Activated CD8-positive, alpha-beta memory T cell treated with anti-CD3 and anti-CD28 coated beads, Interleukin-2, amount 50 U/mL, for 24 hours (primary cell): ENCODE results near the gene PPP6R2.
"Not testable (repeated sequence)": the region's sequence is repeated elsewhere in the genome, so short reads cannot be mapped to it uniquely, and the experiment has no call there.

ENCODE experiments used
- DNase-seq: peaks from one replicate; pipeline ENCODE4 v3.0.0-alpha.2; 2020; ENCODE audit errors: extremely low read depth

The PPP6R2 gene

DNA sequence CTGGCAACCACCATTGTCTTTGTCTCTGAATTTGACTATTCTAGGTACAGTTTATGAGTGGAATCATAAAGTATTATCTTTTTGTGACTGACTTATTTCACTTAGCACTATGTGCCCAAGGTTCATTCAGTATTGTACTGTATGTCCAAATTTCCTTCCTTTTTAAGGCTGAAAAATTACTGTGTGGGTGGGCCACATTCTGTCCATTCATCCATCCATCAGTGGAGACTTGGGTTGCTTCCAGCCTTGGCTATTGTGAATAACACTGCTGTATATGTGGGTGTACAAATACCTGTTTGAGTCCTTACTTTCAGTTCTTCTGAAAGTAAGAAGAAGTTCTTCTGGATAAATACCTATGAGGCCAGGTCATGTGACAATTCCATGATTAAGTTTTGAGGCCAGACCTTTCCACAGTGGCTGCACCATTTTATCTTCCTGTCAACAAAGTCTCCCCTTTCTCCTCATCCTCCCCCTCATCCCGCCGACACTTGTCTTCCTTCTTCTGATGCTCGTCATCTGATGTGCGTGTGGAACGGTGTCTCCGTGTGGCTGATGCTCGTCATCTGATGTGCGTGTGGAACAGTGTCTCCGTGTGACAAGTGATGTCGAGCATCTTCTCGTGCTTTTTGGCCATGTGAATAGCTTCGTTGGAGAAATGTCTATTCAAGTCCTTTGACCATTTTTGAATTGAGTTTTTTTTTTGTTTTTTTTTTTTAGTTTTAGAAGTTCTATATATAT is 82.2 kb downstream of the PPP6R2 start:
- no peak for DNase-seq

- no peak for DNase-seq
These were observed 89.2 kb downstream of the PPP6R2 start for GRCh38 chr22:50432131-50432876.

DNA sequence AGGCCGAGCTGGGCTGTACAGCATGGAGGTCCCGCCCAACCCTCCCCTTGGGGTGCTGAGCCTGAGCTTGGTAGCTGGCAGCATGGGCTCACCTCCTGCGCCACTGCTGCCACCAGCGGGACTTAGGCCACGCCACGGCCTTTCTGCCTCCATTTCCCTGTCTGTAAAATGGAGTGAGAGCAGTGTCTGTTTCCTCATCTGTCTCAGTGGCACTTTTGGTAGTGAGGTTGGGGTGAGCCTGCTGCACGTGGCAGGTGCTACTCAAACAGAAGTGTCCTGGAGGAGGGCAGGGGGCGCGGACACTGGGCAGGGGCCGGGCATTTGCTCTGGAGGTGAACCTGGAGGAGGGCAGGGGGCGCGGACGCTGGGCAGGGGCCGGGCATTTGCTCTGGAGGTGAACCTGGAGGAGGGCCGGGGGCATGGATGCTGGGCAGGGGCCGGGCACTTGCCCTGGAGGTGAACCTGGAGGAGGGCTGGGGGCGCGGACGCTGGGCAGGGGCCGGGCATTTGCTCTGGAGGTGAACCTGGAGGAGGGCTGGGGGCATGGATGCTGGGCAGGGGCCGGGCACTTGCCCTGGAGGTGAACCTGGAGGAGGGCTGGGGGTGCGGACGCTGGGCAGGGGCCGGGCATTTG is 89.9 kb downstream of the PPP6R2 start:
- DNase-seq = not testable (repeated sequence)

DNA sequence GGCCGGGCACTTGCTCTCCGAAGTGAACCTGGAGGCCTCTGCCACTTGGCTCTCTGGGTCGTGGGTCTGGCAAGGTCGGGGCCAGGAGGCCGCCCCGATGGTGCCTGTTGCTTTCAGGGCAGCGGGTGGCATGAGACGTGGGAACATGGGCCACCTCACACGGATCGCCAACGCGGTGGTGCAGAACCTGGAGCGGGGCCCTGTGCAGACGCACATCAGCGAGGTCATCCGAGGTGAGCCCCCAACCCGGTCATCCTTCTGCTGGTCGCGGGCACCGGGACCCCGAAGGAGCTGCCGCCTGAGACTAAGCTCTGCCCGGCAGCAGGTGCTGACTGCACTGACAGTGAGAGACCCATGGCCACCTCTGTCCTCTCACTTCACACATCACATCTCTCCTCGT is 91.7 kb downstream of the PPP6R2 start:
- DNase-seq = no peak

GRCh38 chr22:50435291-50436014 is 92.3 kb downstream of the PPP6R2 start:
- DNase-seq = no peak

DNA sequence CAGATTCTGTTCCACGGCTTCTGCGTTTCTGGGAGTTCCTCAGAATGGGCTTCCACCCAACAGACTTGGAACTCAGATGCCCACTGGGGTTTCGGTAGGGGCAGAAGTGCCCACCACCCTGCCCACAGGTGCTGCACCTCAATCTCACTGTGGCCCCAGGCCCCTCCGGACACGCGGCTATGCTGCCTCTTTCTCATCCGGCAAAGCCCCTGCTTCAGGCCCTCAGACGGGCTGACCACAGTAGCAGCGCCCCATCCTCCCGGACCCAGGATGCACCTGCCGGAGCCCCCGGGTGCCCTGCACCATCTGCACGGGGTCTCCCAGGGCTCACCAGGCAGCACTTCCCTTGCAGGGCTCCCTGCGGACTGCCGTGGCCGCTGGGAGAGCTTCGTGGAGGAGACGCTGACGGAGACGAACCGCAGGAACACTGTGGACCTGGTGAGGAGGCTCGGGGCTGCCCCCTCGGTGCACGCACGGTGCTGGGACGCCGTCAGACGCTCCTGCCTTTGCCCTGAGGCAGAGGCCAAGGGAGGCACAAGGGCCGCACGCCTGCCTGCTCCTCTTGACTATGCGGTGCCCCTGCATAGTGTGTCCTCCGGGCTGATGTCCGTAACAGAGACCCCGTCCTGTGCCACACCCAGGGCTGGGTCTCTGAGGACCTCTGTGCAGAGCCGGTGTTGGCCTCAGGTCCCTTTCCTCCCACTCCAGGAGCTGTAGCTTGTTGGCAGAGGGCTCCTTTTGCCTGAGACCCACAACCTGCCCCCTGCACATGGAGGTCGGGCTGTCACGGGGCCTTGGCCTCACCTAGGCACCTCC is 93.1 kb downstream of the PPP6R2 start:
- no peak for DNase-seq

DNA sequence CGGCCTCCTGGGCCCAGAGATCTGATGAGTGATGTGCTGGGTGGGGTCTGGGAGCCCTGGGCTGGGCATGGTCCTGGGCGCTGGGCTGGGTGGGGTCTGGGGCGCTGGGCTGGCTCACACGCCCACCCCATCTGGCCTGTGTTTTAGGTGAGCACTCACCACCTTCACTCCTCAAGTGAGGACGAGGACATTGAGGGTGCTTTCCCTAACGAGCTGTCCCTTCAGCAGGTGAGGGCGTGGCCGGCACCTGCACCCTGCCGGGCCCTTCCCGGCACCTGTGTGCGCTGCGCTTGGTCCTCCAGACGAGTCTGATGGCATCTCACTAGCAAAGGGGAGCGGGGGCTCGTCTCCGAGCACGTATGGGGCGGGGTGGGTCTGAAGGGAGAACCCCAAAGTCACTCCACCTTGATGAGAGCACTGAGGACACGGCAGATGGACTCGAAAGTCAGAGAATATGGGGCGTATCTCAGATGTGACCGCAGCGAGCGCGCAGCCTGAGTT is 93.8 kb downstream of the PPP6R2 start:
- DNase-seq = no peak

GRCh38 chr22:50437511-50438304 is 94.6 kb downstream of the PPP6R2 start:
- no peak for DNase-seq

DNA sequence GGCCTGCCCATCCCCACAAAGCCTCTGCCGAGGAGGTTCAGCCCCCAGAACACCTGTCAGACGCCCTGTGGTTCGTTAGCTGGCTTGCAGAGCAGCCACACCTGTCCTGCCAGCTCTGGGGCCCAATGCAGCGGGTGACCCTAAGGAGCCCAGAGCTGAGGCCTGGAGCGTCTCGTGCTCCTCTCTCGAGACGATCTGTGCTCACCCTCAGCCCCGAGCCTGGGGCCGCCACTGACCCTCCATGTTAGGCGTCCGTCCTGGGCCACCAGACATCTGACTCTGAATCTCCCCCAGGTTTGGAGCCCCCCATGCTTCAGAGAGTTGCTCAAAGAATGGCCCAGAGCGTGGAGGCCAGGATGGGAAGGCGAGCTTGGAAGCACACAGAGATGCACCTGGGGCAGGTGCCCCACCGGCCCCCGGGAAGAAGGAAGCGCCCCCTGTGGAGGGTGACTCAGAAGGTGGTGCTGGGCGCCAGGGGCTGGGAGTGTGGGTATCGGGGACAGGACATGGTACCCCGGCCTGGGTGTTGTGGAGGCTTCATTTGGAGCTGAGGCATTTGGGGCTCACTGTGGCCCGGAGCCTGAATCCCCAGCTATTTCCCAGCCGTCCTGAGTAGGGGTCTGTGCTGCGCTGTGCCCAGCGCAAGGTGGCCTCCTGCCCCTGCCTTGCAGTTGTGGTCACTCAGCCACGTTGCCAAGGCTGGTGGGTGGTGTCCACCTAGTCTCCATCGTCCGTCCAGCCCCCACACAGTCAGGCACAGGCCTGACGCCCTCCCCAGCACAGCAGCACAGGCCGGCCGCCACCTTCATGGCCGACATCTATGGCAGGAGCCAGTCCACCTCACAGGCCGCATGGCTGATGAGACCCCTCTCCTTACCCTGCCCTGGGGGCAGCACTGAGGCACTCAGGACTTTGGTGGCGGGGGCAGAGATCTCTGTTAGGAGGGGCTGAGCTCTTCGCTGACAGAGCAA is 95.5 kb downstream of the PPP6R2 start:
- DNase-seq = no peak

DNA sequence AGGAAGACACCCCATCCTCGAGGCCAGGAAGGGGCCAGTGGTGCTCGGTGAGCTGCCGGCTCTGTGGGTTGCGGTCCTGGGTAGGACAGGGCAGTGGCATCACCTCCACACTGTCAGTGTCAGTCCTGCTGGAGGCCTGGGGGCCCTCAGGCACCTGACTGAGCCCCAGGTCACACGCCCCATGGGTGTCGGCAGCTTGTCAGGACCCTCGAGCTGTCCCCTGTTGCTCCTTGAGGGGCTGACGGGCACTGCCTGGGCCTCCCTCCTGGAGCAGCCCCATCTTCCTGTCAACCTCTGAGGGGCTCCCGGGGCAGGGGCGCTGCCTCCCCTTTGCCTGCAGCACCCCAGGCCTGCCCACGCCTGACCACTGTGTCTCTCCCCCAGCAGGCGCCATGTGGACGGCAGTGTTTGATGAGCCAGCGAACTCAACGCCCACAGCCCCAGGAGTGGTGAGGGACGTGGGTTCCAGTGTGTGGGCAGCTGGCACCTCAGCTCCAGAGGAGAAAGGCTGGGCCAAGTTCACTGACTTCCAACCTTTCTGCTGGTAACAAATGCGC is 96.3 kb downstream of the PPP6R2 start:
- no peak for DNase-seq

DNA sequence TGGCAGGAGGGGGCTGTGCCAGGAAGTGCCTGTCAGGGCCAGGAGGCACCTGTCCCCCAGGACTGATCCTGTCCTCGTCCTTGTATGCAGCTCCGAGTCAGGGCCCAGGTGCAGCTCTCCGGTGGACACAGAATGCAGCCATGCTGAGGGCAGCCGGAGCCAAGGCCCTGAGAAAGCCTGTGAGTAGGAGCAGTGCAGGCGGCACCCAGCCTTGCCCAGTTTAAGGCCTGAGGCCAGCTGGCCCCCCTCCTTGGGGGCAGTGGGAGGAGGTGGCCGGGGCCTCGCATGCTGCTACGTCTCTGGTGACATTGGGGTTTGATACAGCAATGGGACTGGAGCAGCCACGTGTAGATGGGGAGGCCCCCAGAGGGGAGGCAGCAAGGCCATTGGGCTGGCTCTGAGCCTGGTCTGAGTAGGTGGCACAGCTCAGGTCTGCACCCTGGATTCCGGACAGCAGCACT is 96.8 kb downstream of the PPP6R2 start:
- DNase-seq = no peak

GRCh38 chr22:50440544-50441249 is 97.6 kb downstream of the PPP6R2 start:
- DNase-seq = no peak

DNA sequence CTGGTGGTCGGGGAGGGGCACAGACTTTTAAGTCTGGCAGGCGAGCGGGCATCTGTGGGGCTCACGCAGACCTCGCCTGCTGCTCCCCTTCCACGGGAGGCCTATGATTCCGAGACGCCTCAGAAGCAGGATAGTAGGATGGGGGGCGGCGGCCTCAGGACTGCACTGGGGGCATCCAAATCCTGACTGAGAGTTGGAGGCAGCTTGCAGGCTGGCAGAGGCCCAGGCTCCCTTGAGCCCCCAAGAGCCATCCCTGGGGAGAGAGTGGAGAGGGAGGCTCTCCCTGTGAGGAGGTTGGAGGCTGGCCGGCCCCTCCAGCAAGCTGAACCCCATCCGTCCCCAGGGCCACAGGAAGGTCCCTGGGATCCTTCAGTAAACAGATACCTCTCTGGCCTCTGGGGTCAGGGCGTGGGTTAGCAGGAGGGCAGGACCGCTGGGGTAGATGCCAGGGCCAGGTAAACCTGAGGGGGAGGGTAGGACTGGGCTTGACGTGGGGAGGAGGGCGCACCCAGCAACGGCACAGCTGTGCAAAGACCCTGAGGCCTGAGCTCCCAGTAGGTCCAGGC is 98.4 kb downstream of the PPP6R2 start:
- DNase-seq = no peak

- DNase-seq = no peak
These were observed 100.1 kb downstream of the PPP6R2 start for GRCh38 chr22:50443197-50443596.

DNA sequence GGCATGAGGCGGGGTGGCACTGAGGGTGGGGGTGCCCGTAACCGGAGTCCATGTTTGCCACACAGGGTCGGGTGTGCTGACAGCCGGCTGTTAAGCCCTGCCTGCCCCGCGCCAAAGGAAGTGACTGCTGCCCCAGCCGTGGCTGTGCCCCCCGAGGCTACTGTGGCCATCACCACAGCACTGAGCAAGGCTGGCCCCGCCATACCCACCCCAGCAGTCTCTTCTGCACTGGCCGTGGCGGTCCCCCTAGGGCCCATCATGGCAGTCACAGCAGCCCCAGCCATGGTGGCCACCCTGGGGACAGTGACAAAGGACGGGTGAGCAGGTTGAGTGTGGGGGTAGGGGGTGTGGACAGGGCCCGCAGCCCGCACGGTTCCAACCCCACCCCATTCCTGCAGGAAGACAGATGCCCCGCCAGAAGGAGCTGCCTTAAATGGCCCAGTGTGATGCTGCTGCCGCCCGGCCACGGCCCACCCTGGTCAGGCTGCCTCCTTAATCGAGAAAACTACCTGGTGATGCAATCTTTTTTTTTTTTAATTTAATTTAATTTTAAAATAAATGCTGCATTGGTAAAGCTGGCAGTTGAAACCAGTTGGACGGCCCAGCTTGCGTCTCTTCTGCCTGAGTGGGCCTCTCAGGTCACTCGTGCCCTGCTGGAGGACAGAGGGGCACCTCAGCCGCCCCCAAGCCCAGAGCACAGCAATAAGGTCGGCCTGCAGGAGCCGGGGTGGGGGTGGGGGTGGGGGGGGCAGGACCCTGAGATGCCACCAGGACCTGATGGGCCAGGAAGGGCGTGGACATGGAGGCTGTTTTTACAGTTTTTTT is 100.9 kb downstream of the PPP6R2 start:
- no peak for DNase-seq

GRCh38 chr22:50444663-50445062 is 101.5 kb downstream of the PPP6R2 start:
- no peak for DNase-seq
